Neural cell (in vitro differentiated cells): Measurements from ENCODE around the gene KIF20B. TPM values are rescaled to one million over a fixed set of nuclear protein-coding genes. Genes with fewer than 3 reads are reported as not detected.

Source experiments
- H2AFZ ChIP-seq: fragments of 200-600, 300-800 bp; sonication (generic), shearing (Covaris generic); 2 replicates; pipeline ENCODE4 v1.6.0; 2014; ENCODE audit warnings: low read depth, mild to moderate bottlenecking, antibody characterized with exemption, low read length, moderate library complexity
- H3F3A ChIP-seq: fragments of 200-600 bp; shearing (Covaris generic); 2 replicates; pipeline ENCODE4 v1.6.1; 2016; ENCODE audit warnings: mild to moderate bottlenecking, moderate library complexity, mixed read lengths, antibody characterized with exemption, low read length; ENCODE audit not compliant: insufficient read depth, poor library complexity, severe bottlenecking
- H3K27ac ChIP-seq: fragments of 200-600, 300-800 bp; sonication (generic), shearing (Covaris generic); 2 replicates; pipeline ENCODE4 v1.5.1; 2014; ENCODE audit warnings: mild to moderate bottlenecking, low read length, moderate library complexity
- H3K27me3 ChIP-seq: fragments of 300-800, 200-600 bp; sonication (generic), shearing (Covaris generic); 2 replicates; pipeline ENCODE4 v1.6.0; 2014; ENCODE audit warnings: mild to moderate bottlenecking, low read depth, low read length, moderate library complexity; ENCODE audit not compliant: insufficient read depth
- H3K36me3 ChIP-seq: fragments of 300-800, 200-600 bp; sonication (generic), shearing (Covaris generic); 2 replicates; pipeline ENCODE4 v1.5.1; 2014; ENCODE audit warnings: mild to moderate bottlenecking, antibody characterized with exemption, low read length, moderate library complexity; ENCODE audit not compliant: insufficient read depth
- H3K4me2 ChIP-seq: fragments of 300-800, 200-600 bp; sonication (generic), shearing (Covaris generic); 2 replicates; pipeline ENCODE4 v1.6.0; 2014; ENCODE audit warnings: mild to moderate bottlenecking, low read length
- H3K4me3 ChIP-seq: fragments of 300-800, 200-600 bp; sonication (generic), shearing (Covaris generic); 2 replicates; pipeline ENCODE4 v1.5.1; 2014; ENCODE audit warnings: mild to moderate bottlenecking, low read length, moderate library complexity
- H3K79me2 ChIP-seq: fragments of 200-600 bp; shearing (Covaris generic); replicated peaks from 2 replicates; pipeline ENCODE4 v1.6.0; 2014; ENCODE audit warnings: mild to moderate bottlenecking, low read length, moderate library complexity; ENCODE audit not compliant: insufficient read depth
- H3K9ac ChIP-seq: fragments of 300-800, 200-600 bp; sonication (generic), shearing (Covaris generic); 2 replicates; pipeline ENCODE4 v1.6.1; 2016; ENCODE audit warnings: mild to moderate bottlenecking, low read length, mixed read lengths
- H3K9me2 ChIP-seq: fragments of 200-600 bp; shearing (Covaris generic); 2 replicates; pipeline ENCODE4 v1.6.1; 2016; ENCODE audit warnings: mild to moderate bottlenecking, low read length, mixed read lengths; ENCODE audit not compliant: insufficient read depth
- H3K9me3 ChIP-seq: fragments of 200-600, 300-800 bp; sonication (generic), shearing (Covaris generic); 2 replicates; pipeline ENCODE4 v1.6.1; 2016; ENCODE audit warnings: mild to moderate bottlenecking, mixed run types, low read length, moderate library complexity, mixed read lengths
- H4K20me1 ChIP-seq: fragments of 200-600 bp; shearing (Covaris generic); 2 replicates; pipeline ENCODE4 v1.6.1; 2016; ENCODE audit warnings: mild to moderate bottlenecking, mixed run types; ENCODE audit not compliant: insufficient read depth
- CTCF ChIP-seq: fragments of 450-650 bp; IDR thresholded peaks from 2 replicates; pipeline ENCODE4 v1.5.1; 2014; ENCODE audit warnings: antibody characterized with exemption, mild to moderate bottlenecking, moderate library complexity; ENCODE audit not compliant: poor library complexity, severe bottlenecking
- EP300 ChIP-seq: fragments of 450-650 bp; conservative IDR thresholded peaks from 2 replicates; pipeline ENCODE4 v1.6.1; 2014; ENCODE audit warnings: antibody characterized with exemption, mild to moderate bottlenecking, moderate library complexity; ENCODE audit not compliant: poor library complexity, severe bottlenecking
- EZH2 ChIP-seq: fragments of 200-600, 300-800 bp; shearing (Covaris generic), sonication (generic); IDR thresholded peaks from 2 replicates; pipeline ENCODE4 v1.6.1; 2014; ENCODE audit warnings: antibody characterized with exemption, low read length, borderline replicate concordance, mild to moderate bottlenecking; ENCODE audit not compliant: insufficient read depth, poor library complexity, severe bottlenecking
- MXI1 ChIP-seq: fragments of 450-650 bp; conservative IDR thresholded peaks from 2 replicates; pipeline ENCODE4 v1.6.1; 2014; ENCODE audit warnings: antibody characterized with exemption, mild to moderate bottlenecking; ENCODE audit not compliant: poor library complexity, severe bottlenecking
- POLR2AphosphoS5 ChIP-seq: IDR thresholded peaks from 2 replicates; pipeline ENCODE4 v1.6.1; 2012
- RAD21 ChIP-seq: fragments of 450-650 bp; conservative IDR thresholded peaks from 2 replicates; pipeline ENCODE4 v1.6.1; 2014; ENCODE audit warnings: antibody characterized with exemption, mild to moderate bottlenecking, moderate library complexity
- REST ChIP-seq: IDR thresholded peaks from 2 replicates; pipeline ENCODE4 v1.6.1; 2012; ENCODE audit warnings: borderline replicate concordance
- SMC3 ChIP-seq: fragments of 450-650 bp; conservative IDR thresholded peaks from 2 replicates; pipeline ENCODE4 v1.6.1; 2014; ENCODE audit warnings: antibody characterized with exemption, mild to moderate bottlenecking, moderate library complexity; ENCODE audit not compliant: poor library complexity
- TAF1 ChIP-seq: IDR thresholded peaks from 2 replicates; pipeline ENCODE4 v1.6.1; 2012; ENCODE audit warnings: low read depth
- polyA plus RNA-seq: library from polyadenylated mRNA; depleted of rRNA; stranded (reverse); fragments of >200 nt; gene quantifications from 2 replicates; pipeline ENCODE4 v1.2.3, GENCODE V29; 2014

The KIF20B gene
- polyA plus RNA-seq, 1 donor from 2014 or later: 3.9 TPM

- H3K79me2 ChIP-seq: no peaks in the 10 kb centered on the region
- no peak overlapping the region for H3K9ac ChIP-seq
- H3K36me3 ChIP-seq: no peaks in the 10 kb centered on the region
These were observed 90.8 kb downstream of the KIF20B start for GRCh38 chr10:89792187-89792586.

DNA sequence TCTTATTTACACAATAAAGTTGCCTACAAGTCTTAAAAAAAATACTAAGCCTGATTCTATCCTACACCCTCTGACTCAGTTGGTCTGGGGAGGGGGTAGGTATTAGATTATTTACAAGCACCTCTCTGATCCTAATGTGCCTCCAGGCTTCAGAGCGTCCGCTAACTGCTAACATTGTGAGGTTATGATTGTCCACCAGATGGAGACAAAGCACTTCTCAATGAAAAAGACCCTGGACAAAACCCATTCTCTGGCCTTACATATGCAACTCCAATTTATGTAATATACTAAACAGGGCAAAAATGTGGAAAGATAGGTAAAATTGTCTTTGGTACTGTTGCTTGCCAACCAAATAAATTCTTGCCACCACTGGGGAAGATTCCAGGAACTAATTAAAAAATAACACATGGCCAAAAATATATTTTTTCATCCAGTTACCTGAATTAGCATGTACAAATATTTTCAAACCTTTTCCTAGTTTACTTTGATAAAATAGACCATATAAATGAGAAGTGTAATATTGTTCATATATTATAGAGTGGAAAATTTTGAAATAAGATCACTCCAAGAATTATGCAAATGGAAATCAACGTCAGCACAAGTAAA, 92.4 kb downstream of the KIF20B start:
- no peak overlapping the region for H3K4me3 ChIP-seq
- no peaks in the 10 kb centered on the region for H3K27me3 ChIP-seq
- H4K20me1 ChIP-seq: no peaks in the 10 kb centered on the region
- H3K9me3 ChIP-seq: no peaks in the 10 kb centered on the region
- H3K9ac ChIP-seq: no peak overlapping the region
- no peak overlapping the region for H3K4me2 ChIP-seq
- no peaks in the 10 kb centered on the region for H3F3A ChIP-seq
- H3K79me2 ChIP-seq: no peaks in the 10 kb centered on the region
- H3K36me3 ChIP-seq: no peaks in the 10 kb centered on the region
- H3K9me2 ChIP-seq: no peaks in the 10 kb centered on the region
- H2AFZ ChIP-seq: no peak overlapping the region
- H3K27ac ChIP-seq: no peak overlapping the region
- no peak for TF ChIP-seq MXI1
- TF ChIP-seq CTCF: peak; percentile 93
- peak; percentile 97 for TF ChIP-seq RAD21
- TF ChIP-seq SMC3: peak; percentile 98

More at GRCh38 chr10:89792187-89792586, 90.8 kb downstream of the KIF20B start:
- TF ChIP-seq RAD21 (no peak), REST (no peak), POLR2AphosphoS5 (no peak), EZH2 (no peak), SMC3 (no peak), EP300 (no peak), TAF1 (no peak), CTCF (no peak), MXI1 (no peak)
- no peaks in the 10 kb centered on the region for H3F3A ChIP-seq
- H4K20me1 ChIP-seq: no peaks in the 10 kb centered on the region
- H3K4me2 ChIP-seq: no peak overlapping the region
- no peak overlapping the region for H3K27ac ChIP-seq
- no peak overlapping the region for H3K4me3 ChIP-seq
- H3K9me3 ChIP-seq: no peaks in the 10 kb centered on the region
- no peak overlapping the region for H2AFZ ChIP-seq
- no peaks in the 10 kb centered on the region for H3K9me2 ChIP-seq
- no peaks in the 10 kb centered on the region for H3K27me3 ChIP-seq
